Lung (tissue), 12 donors: ENCODE data around the gene KIAA0513. TPM values are rescaled to one million over a fixed set of nuclear protein-coding genes. Genes with fewer than 3 reads are reported as not detected.

Experiments
- ATAC-seq: fragments of 200-7000 bp; cut with Tn5 transposase; one replicate; pipeline ENCODE4 v1.9.1; 2020; ENCODE audit warnings: moderate number of reproducible peaks; ENCODE audit not compliant: insufficient read depth, low FRiP score
- DNase-seq, 3 donors: peaks; one replicate each; pipeline ENCODE4 v3.0.0-alpha.2; 2013 to 2017
- H3K27ac ChIP-seq, 2 donors: one replicate each; pipeline ENCODE4 v1.5.1; 2013; ENCODE audit warnings: mild to moderate bottlenecking in 2 of 2, moderate library complexity in 2 of 2, control low read depth in 1 of 2, inconsistent platforms in 1 of 2, low read depth in 1 of 2, low read length in 1 of 2
- H3K27me3 ChIP-seq, 3 donors: one replicate each; pipeline ENCODE4 v1.5.1; 2013; ENCODE audit warnings: low read length in 2 of 3; ENCODE audit not compliant: control insufficient read depth in 3 of 3, insufficient read depth in 3 of 3
- H3K36me3 ChIP-seq, 4 donors: one replicate each; pipeline ENCODE4 v1.5.1; 2013; ENCODE audit warnings: low read length in 4 of 4, mild to moderate bottlenecking in 1 of 4, moderate library complexity in 1 of 4; ENCODE audit not compliant: control insufficient read depth in 4 of 4, insufficient read depth in 4 of 4
- H3K4me1 ChIP-seq, 5 donors: one replicate each; pipeline ENCODE4 v1.5.1; 2013; ENCODE audit warnings: low read length in 5 of 5, mild to moderate bottlenecking in 2 of 5, moderate library complexity in 1 of 5; ENCODE audit not compliant: control insufficient read depth in 5 of 5, insufficient read depth in 5 of 5
- H3K4me3 ChIP-seq: one replicate; pipeline ENCODE4 v1.5.1; 2013; ENCODE audit warnings: mild to moderate bottlenecking, control low read depth, moderate library complexity
- H3K9ac ChIP-seq, 2 donors: one replicate each; pipeline ENCODE4 v1.5.1; 2013; ENCODE audit warnings: low read length in 2 of 2, control low read depth in 1 of 2; ENCODE audit not compliant: insufficient read depth in 1 of 2
- H3K9me3 ChIP-seq, 4 donors: one replicate each; pipeline ENCODE4 v1.5.1; 2013; ENCODE audit warnings: low read length in 3 of 4, mild to moderate bottlenecking in 1 of 4, moderate library complexity in 1 of 4; ENCODE audit not compliant: control insufficient read depth in 4 of 4, insufficient read depth in 3 of 4
- WGBS, 2 donors: extraction: QIAGEN DNeasy Blood & Tissue Kit; methylation state at CpG; one replicate each; pipeline ENCODE4 v1.1.7; 2013; 5-methylcytosine and 5-hydroxymethylcytosine counted together
- polyA plus RNA-seq, 2 donors: library from polyadenylated mRNA; stranded (reverse); fragments of 200-250 nt; gene quantifications; one replicate each; pipeline ENCODE4 v1.2.1, GENCODE V29; 2013
- total RNA-seq, 2 donors: library from RNA; depleted of rRNA in 1 of 2; stranded (reverse); fragments of >200 nt in 1 of 2; gene quantifications; one replicate each; pipeline ENCODE4 v1.2.1, GENCODE V29; 2014 to 2021
- TF ChIP-seq, protein P1 (sequence below): IDR thresholded peaks from 2 replicates; pipeline ENCODE4 v1.5.1; 2012; ENCODE audit warnings: mild to moderate bottlenecking; ENCODE audit errors: control extremely low read depth, extremely low read depth
- donor health status: control.
- donor health status: control.
- donor health status: Bipolar disorder and iron deficiency.
- donor health status: healthy.
- donor health status: DM: yes; HTN: yes; CAD: no.

Gene KIAA0513
- total and polyA plus RNA-seq, 4 donors, result 10.4 to 23.5 (median 12.0) TPM

DNA sequence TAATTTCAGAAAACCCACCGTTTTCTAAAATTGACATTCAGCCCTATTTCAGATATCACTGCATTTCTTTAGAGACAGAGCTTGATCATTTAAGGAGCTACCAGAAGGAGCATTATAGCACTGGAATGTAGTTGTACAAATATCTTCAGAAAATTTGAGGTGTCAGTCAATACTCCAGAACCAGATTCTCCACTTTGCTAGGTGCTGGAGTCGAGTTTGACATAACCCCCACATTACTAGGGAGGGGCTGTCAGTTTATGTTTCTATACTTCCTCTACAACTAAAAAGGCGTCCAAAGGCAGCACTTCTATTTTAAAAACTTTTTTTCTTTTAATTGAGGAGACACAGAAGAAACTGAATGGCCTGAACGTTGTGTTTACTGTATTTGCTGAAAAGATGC, 892 bp upstream of the KIAA0513 start:
- WGBS, 2 donors, result 30 to 31% methylated on average over 4 of the region's 4 CpGs
- Histone ChIP-seq H3K36me3 (peaks cover 0 to 2% (median 0%) of the 10 kb centered on the region in 4 donors), H3K9ac (peak overlapping the region in 1 of 2 donors; percentile 93), H3K4me1 (peaks cover 0 to 20% (median 12%) of the 10 kb centered on the region in 5 donors), H3K27ac (peak overlapping the region in 1 of 2 donors; percentile 28), H3K4me3 (no peak overlapping the region), H3K27me3 (peaks cover 0 to 8% (median 0%) of the 10 kb centered on the region in 3 donors), H3K9me3 (no peaks in the 10 kb centered on the region)
- ATAC-seq (no peak), DNase-seq (peak in 1 of 3 donors; percentile 66)
- TF ChIP-seq, protein P1, sequence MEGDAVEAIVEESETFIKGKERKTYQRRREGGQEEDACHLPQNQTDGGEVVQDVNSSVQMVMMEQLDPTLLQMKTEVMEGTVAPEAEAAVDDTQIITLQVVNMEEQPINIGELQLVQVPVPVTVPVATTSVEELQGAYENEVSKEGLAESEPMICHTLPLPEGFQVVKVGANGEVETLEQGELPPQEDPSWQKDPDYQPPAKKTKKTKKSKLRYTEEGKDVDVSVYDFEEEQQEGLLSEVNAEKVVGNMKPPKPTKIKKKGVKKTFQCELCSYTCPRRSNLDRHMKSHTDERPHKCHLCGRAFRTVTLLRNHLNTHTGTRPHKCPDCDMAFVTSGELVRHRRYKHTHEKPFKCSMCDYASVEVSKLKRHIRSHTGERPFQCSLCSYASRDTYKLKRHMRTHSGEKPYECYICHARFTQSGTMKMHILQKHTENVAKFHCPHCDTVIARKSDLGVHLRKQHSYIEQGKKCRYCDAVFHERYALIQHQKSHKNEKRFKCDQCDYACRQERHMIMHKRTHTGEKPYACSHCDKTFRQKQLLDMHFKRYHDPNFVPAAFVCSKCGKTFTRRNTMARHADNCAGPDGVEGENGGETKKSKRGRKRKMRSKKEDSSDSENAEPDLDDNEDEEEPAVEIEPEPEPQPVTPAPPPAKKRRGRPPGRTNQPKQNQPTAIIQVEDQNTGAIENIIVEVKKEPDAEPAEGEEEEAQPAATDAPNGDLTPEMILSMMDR, result no peak

DNA sequence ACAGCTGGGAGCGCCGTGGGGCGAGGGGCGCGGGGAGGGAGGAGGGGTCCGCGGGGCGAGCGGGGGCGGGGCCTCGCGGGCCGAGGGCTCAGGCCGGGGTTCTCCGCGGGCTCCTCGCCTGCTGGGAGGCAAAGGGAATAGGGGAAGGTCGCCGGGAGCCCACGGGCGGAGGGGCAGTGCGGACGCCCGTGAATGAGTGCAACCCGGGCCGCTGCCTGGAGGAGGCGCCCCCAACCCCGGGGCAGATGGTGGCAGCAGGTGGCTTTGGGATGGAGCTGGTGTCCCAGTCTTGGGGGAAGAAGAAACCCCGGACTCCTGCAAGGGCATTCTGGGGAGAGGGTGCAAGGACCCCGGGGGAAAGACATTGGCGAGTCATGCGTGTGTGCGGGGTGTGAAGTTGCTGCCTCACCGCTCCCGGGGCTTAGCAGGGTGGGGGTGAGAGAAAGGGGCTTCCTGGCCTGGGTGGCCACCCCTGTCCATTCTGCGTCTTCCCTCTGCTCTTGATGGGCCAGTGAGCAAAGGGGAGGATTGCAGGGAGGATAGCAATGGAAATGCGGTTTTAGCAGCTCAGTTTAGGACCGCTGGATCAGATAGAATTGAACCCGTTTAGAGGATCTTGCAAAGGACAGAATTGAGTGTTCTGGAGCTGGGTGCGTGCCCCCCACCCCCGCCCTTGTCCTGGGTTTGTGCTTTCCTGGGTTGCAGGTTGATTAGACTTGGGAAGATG, 526 bp downstream of the KIAA0513 start:
- WGBS, 2 donors, result 3 to 4% methylated on average over 30 to 41 of the region's 41 CpGs
- H3K36me3 ChIP-seq, result peaks cover 0 to 2% (median 0%) of the 10 kb centered on the region in 4 donors
- ATAC-seq (peak; percentile 16), DNase-seq (no peak)
- peak overlapping the region; percentile 51 for H3K4me3 ChIP-seq
- no peak overlapping the region for H3K9ac ChIP-seq
- TF ChIP-seq, protein P1, result no peak
- H3K9me3 ChIP-seq, result no peaks in the 10 kb centered on the region
- H3K4me1 ChIP-seq, result peaks cover 0 to 20% (median 12%) of the 10 kb centered on the region in 5 donors
- H3K27ac ChIP-seq, result peak overlapping the region; percentile 75 to 92
- peaks cover 0 to 8% (median 0%) of the 10 kb centered on the region in 3 donors for H3K27me3 ChIP-seq

DNA sequence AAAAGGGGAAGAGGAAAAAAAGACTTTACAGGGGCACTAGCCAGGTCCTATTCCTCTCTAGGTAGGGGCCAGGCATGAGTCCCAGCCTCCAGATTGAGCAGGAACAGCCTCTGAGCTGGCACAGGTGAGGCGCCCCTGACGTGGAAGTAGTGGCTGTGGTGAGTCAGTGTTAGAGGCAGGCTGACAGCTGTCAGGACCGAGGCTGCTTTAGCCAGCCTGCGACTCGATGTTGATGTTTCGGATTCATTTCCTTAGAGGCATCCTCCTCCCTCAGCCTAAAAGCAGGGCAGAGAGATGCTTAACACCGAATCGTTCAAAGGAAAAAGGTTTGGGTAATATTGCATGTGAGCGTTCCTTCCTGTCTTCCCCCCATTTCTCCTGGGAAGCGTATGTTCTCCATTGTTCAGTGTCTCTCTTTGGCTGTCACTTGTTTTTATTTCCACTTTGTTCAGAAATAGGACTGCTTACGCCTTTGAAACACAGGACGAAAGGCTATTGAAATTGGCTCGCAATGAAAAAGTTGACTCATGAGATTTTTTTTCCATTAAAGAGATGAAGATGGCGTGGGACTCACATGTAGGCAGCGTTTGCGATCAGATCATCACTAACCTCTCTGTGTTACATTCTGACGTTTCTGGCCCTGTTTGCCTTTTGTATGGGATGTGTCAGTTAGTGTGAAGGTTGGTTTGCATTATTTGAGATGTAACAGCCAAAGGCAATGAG, 1.3 kb downstream of the KIAA0513 start:
- 36 to 42% methylated on average over 17 of the region's 17 CpGs for WGBS, 2 donors
- DNase-seq (no peak), ATAC-seq (peak; percentile 43)
- peaks cover 0 to 20% (median 12%) of the 10 kb centered on the region in 5 donors for H3K4me1 ChIP-seq
- H3K4me3 ChIP-seq, result peak overlapping the region; percentile 8
- no peaks in the 10 kb centered on the region for H3K9me3 ChIP-seq
- TF ChIP-seq, protein P1, result no peak
- H3K27ac ChIP-seq, result peak overlapping the region in 1 of 2 donors; percentile 71
- H3K27me3 ChIP-seq, result peaks cover 0 to 8% (median 0%) of the 10 kb centered on the region in 3 donors
- H3K9ac ChIP-seq, result no peak overlapping the region
- H3K36me3 ChIP-seq, result peaks cover 0 to 2% (median 0%) of the 10 kb centered on the region in 4 donors
